Measurements from ENCODE around the gene GSS. TPM values are rescaled to one million over a fixed set of nuclear protein-coding genes. Genes with fewer than 3 reads are reported as not detected.

The GSS gene
- total RNA-seq, 1 experiment from 2014 or later, result 83.6 TPM

DNA sequence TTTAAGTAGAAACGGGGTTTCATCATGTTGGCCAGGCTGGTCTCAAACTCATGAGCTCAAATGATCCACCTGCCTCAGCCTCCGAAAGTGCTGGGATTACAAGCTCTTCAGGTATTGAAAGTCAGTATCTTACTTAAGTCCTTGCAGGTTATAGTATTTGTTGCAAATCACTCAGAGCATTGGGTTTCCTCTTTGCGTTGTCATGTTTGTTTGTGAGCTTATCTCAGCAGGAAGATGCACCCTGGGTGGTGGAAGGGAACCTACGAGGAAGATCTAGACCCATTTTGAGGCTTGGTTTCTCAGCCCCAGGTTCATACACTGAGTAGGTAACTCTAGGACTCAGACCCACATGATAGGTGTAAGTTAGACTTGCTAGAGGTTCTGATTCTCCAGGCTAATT lies 18.6 kb upstream of the GSS start:
- no peak overlapping the region for H3K4me2 ChIP-seq (ENCODE audit: low read length)
- H3K9me3 ChIP-seq (ENCODE audit: control insufficient read depth in 1 of 2, insufficient read depth in 1 of 2, low read depth in 1 of 2, low read length in 2 of 2), result no peaks in the 10 kb centered on the region
- H3K4me3 ChIP-seq (replicated peaks in 1 of 2; ENCODE audit: low read depth in 1 of 2, low read length in 2 of 2), result no peak overlapping the region
- intact Hi-C loops (cut with micrococcal nuclease), result no loop called here
- ATAC-seq (no peak), DNase-seq (ENCODE audit: low read depth, low spot score) (no peak)
- no peak overlapping the region for H3K9ac ChIP-seq (ENCODE audit: low read length)
- ChIA-PET CTCF (interaction anchor here (1.4 kb wide), 1 partner anchor 100 kb away, joined by 3 read pairs; no protein-coding TSS in a partner anchor), POLR2A (no interaction called here), RAD21 (ENCODE audit: low non-redundant PET in 1 of 2, low total read pairs in 2 of 2, uncharacterized antibody in 2 of 2, unreplicated experiment in 2 of 2) (interaction anchor here in 1 of 2 experiments (0.7 kb wide), 1 partner anchor 323 kb away, joined by 3 read pairs; no protein-coding TSS in a partner anchor)
- no peaks in the 10 kb centered on the region for H3K9me2 ChIP-seq (ENCODE audit: insufficient read depth)
- no peaks in the 10 kb centered on the region for H3K4me1 ChIP-seq (ENCODE audit: control insufficient read depth in 1 of 2, insufficient read depth in 2 of 2, low read length in 2 of 2)
- H4K20me1 ChIP-seq (ENCODE audit: insufficient read depth), result no peaks in the 10 kb centered on the region
- peaks cover 4% of the 10 kb centered on the region; the same call in 1 of the 2 replicates for H3K27me3 ChIP-seq (ENCODE audit: insufficient read depth, low read length)
- no peaks in the 10 kb centered on the region for H3K36me3 ChIP-seq (ENCODE audit: control insufficient read depth in 1 of 2, insufficient read depth in 2 of 2, low read length in 2 of 2)
- TF ChIP-seq, protein P1, sequence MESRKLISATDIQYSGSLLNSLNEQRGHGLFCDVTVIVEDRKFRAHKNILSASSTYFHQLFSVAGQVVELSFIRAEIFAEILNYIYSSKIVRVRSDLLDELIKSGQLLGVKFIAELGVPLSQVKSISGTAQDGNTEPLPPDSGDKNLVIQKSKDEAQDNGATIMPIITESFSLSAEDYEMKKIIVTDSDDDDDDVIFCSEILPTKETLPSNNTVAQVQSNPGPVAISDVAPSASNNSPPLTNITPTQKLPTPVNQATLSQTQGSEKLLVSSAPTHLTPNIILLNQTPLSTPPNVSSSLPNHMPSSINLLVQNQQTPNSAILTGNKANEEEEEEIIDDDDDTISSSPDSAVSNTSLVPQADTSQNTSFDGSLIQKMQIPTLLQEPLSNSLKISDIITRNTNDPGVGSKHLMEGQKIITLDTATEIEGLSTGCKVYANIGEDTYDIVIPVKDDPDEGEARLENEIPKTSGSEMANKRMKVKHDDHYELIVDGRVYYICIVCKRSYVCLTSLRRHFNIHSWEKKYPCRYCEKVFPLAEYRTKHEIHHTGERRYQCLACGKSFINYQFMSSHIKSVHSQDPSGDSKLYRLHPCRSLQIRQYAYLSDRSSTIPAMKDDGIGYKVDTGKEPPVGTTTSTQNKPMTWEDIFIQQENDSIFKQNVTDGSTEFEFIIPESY (IDR thresholded peaks at IDR 0.05; ENCODE audit: extremely low read depth, insufficient replicate concordance, low read length), result no peak
- TF ChIP-seq, protein P2, sequence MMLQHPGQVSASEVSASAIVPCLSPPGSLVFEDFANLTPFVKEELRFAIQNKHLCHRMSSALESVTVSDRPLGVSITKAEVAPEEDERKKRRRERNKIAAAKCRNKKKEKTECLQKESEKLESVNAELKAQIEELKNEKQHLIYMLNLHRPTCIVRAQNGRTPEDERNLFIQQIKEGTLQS (IDR thresholded peaks at IDR 0.05), result no peak
- TF ChIP-seq SIN3A (IDR thresholded peaks at IDR 0.05; ENCODE audit: low read depth), result no peak
- H2AFZ ChIP-seq (ENCODE audit: low read depth, low read length, poor library complexity, severe bottlenecking), result no peak overlapping the region
- no peak overlapping the region for H3K27ac ChIP-seq (ENCODE audit: low read depth, low read length)
- no peaks in the 10 kb centered on the region for H3K79me2 ChIP-seq (ENCODE audit: insufficient read depth, low read length)
- no TSS peak for BruUV-seq (replicated peaks)

DNA sequence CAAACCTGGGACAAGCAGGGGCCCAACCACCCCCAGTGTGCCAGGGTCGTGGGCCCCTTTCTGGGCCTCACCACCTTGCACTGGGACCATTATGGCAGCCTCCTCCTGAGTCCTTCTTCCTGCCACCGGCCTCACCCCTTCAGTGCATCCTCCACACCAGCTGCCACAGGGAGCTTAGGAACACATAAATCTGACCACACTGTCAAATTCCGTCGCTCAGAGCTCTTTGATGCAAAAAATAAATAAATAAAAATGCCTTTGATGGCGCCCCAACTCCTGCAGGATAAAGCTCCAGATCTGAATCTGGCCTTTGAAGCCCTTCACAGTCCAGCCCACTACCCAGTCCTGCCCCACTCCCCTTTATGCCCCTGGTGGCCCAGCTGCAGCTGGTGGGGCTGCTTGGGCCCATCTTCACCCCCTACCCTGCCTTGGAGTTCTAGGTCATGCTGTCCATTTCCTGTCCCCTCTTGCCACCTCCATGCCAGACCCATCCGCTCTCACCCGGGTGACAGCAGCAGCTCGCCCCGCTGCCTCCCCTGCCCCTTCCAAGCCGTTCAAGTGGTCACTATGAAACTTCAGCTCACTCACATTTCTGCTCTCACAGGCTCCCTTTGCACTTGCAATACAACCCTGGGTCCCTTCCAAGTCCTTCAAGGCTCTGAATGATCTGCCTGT lies 16.1 kb upstream of the GSS start:
- H3K27ac ChIP-seq (ENCODE audit: low read depth, low read length), result no peak overlapping the region
- no peaks in the 10 kb centered on the region for H3K9me3 ChIP-seq (ENCODE audit: control insufficient read depth in 1 of 2, insufficient read depth in 1 of 2, low read depth in 1 of 2, low read length in 2 of 2)
- ChIA-PET POLR2A (no interaction called here), RAD21 (ENCODE audit: low non-redundant PET in 1 of 2, low total read pairs in 2 of 2, uncharacterized antibody in 2 of 2, unreplicated experiment in 2 of 2) (no interaction called here), CTCF (interaction anchor here (1.1 kb wide), 1 partner anchor 97 kb away, joined by 3 read pairs; no protein-coding TSS in a partner anchor)
- no peak overlapping the region for H3K4me3 ChIP-seq (replicated peaks in 1 of 2; ENCODE audit: low read depth in 1 of 2, low read length in 2 of 2)
- ATAC-seq, result no peak
- no peaks in the 10 kb centered on the region for H3K79me2 ChIP-seq (ENCODE audit: insufficient read depth, low read length)
- DNase-seq (ENCODE audit: low read depth, low spot score), result no peak
- no peak overlapping the region for H3K9ac ChIP-seq (ENCODE audit: low read length)
- H2AFZ ChIP-seq (ENCODE audit: low read depth, low read length, poor library complexity, severe bottlenecking), result no peak overlapping the region
- no peak overlapping the region for H3K4me2 ChIP-seq (ENCODE audit: low read length)
- no peaks in the 10 kb centered on the region for H3K4me1 ChIP-seq (ENCODE audit: control insufficient read depth in 1 of 2, insufficient read depth in 2 of 2, low read length in 2 of 2)
- no TSS peak for BruUV-seq (replicated peaks)
- no peaks in the 10 kb centered on the region for H3K36me3 ChIP-seq (ENCODE audit: control insufficient read depth in 1 of 2, insufficient read depth in 2 of 2, low read length in 2 of 2)
- intact Hi-C loops (cut with micrococcal nuclease), result no loop called here
- no peaks in the 10 kb centered on the region for H3K9me2 ChIP-seq (ENCODE audit: insufficient read depth)
- peaks cover 4% of the 10 kb centered on the region; the same call in 1 of the 2 replicates for H3K27me3 ChIP-seq (ENCODE audit: insufficient read depth, low read length)
- no peaks in the 10 kb centered on the region for H4K20me1 ChIP-seq (ENCODE audit: insufficient read depth)
- TF ChIP-seq EGR1 (IDR thresholded peaks at IDR 0.05; ENCODE audit: low read depth), result no peak
- no peak for TF ChIP-seq SIN3A (IDR thresholded peaks at IDR 0.05; ENCODE audit: low read depth)
- no peak for TF ChIP-seq CEBPB (IDR thresholded peaks at IDR 0.05; ENCODE audit: low read depth)
- no peak for TF ChIP-seq SP1 (IDR thresholded peaks at IDR 0.05; ENCODE audit: low read depth)
- TF ChIP-seq, protein P3, sequence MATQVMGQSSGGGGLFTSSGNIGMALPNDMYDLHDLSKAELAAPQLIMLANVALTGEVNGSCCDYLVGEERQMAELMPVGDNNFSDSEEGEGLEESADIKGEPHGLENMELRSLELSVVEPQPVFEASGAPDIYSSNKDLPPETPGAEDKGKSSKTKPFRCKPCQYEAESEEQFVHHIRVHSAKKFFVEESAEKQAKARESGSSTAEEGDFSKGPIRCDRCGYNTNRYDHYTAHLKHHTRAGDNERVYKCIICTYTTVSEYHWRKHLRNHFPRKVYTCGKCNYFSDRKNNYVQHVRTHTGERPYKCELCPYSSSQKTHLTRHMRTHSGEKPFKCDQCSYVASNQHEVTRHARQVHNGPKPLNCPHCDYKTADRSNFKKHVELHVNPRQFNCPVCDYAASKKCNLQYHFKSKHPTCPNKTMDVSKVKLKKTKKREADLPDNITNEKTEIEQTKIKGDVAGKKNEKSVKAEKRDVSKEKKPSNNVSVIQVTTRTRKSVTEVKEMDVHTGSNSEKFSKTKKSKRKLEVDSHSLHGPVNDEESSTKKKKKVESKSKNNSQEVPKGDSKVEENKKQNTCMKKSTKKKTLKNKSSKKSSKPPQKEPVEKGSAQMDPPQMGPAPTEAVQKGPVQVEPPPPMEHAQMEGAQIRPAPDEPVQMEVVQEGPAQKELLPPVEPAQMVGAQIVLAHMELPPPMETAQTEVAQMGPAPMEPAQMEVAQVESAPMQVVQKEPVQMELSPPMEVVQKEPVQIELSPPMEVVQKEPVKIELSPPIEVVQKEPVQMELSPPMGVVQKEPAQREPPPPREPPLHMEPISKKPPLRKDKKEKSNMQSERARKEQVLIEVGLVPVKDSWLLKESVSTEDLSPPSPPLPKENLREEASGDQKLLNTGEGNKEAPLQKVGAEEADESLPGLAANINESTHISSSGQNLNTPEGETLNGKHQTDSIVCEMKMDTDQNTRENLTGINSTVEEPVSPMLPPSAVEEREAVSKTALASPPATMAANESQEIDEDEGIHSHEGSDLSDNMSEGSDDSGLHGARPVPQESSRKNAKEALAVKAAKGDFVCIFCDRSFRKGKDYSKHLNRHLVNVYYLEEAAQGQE (IDR thresholded peaks at IDR 0.05; ENCODE audit: low read depth), result no peak
- TF ChIP-seq, protein P2 (IDR thresholded peaks at IDR 0.05), result no peak
- TF ChIP-seq SRF (IDR thresholded peaks at IDR 0.05; ENCODE audit: low read depth), result no peak
- TF ChIP-seq, protein P1 (IDR thresholded peaks at IDR 0.05; ENCODE audit: extremely low read depth, insufficient replicate concordance, low read length), result no peak
- no peak for TF ChIP-seq CBX3 (IDR thresholded peaks at IDR 0.05; ENCODE audit: low read depth)
- TF ChIP-seq FOSL1 (IDR thresholded peaks at IDR 0.05; ENCODE audit: low read depth), result no peak

Measured in HCT116 (cell line).